ENCODE measurements around the gene RBMS1.
A peak's percentile ranks its signal among the peaks of the same experiment; 100 is the strongest.

The RBMS1 gene

GRCh38 chr2:160294339-160294803 is 199.2 kb downstream of the RBMS1 start:
- DNase-seq: peak; percentile 90

- DNase-seq: peak; percentile 63
Measured at GRCh38 chr2:160293391-160294091, 200.1 kb downstream of the RBMS1 start.

- DNase-seq: no peak
Measured at GRCh38 chr2:160292225-160292624, 201.4 kb downstream of the RBMS1 start.

- DNase-seq: no peak
Measured at GRCh38 chr2:160291382-160291781, 202.2 kb downstream of the RBMS1 start.

GRCh38 chr2:160290598-160290997 is 203.0 kb downstream of the RBMS1 start:
- no peak for DNase-seq

- peak; percentile 30 for DNase-seq
Measured at GRCh38 chr2:160289831-160290230, 203.8 kb downstream of the RBMS1 start.

GRCh38 chr2:160289126-160289525 is 204.5 kb downstream of the RBMS1 start:
- DNase-seq: peak; percentile 64

- no peak for DNase-seq
Measured at GRCh38 chr2:160288324-160288723, 205.3 kb downstream of the RBMS1 start.

- no peak for DNase-seq
Measured at GRCh38 chr2:160287476-160287875, 206.1 kb downstream of the RBMS1 start.

- no peak for DNase-seq
Measured at GRCh38 chr2:160286551-160286950, 207.1 kb downstream of the RBMS1 start.

GRCh38 chr2:160283675-160284074 is 209.9 kb downstream of the RBMS1 start:
- DNase-seq: no peak

- peak; percentile 48 for DNase-seq
Measured at GRCh38 chr2:160282063-160282580, 211.5 kb downstream of the RBMS1 start.

- DNase-seq: no peak
Measured at GRCh38 chr2:160281213-160281612, 212.4 kb downstream of the RBMS1 start.

- DNase-seq: no peak
Measured at GRCh38 chr2:160279813-160280465, 213.7 kb downstream of the RBMS1 start.

- no peak for DNase-seq
Measured at GRCh38 chr2:160278879-160279177, 214.8 kb downstream of the RBMS1 start.

- no peak for DNase-seq
Measured at GRCh38 chr2:160278101-160278878, 215.3 kb downstream of the RBMS1 start.

GRCh38 chr2:160277151-160277550 is 216.5 kb downstream of the RBMS1 start:
- no peak for DNase-seq

- DNase-seq: no peak
Measured at GRCh38 chr2:160275656-160276055, 218.0 kb downstream of the RBMS1 start.

GRCh38 chr2:160271171-160272086 is 222.2 kb downstream of the RBMS1 start:
- no peak for DNase-seq

- no peak for DNase-seq
Measured at GRCh38 chr2:160270571-160271113, 223.0 kb downstream of the RBMS1 start.

- peak; percentile 62 for DNase-seq
Measured at GRCh38 chr2:160269803-160270570, 223.6 kb downstream of the RBMS1 start.

All from inflammatory macrophage treated with lipopolysaccharide for 4 hours (primary cell).